ENCODE results near the gene PARP9.
"Not testable (repeated sequence)": the region's sequence is repeated elsewhere in the genome, so short reads cannot be mapped to it uniquely, and the experiment has no call there.

PARP9 gene

DNA sequence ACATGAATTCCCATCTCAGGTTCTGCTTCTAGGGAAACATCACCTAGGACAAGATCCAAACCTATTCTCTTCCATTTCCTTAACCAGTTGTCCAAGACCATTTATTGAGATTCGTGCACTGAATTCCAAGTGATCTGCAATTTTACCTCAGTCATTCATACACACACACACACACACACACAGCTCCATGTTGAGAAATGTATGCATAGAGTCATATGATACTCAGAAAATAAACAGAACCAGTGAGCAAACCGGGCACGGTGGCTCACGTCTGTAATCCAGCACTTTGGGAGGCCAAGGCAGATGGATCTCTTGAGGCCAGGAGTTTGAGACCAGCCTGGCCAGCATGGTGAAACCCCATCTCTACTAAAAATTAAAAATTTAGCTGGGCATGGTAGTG, 43.2 kb downstream of the PARP9 start:
- DNase-seq (ENCODE audit: low read depth), result no peak

DNA sequence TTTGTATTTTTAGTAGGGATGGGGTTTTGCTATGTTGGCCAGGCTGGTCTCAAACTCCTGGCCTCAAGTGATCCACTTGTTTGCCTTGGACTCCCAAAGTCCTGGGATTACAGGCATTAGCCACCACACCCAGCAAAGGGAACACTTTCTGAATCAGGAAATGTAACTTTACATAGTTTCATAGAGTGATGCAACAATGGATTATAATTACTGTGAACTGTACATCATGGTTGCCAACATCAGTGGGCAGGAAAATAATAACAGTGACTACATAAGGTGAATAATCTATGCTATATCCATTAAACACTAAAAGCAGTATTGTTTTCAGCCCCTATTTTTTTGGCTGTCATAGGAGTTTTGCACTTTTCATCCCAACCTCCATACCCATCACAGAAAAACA, 44.4 kb downstream of the PARP9 start:
- no peak for DNase-seq (ENCODE audit: low read depth)

DNA sequence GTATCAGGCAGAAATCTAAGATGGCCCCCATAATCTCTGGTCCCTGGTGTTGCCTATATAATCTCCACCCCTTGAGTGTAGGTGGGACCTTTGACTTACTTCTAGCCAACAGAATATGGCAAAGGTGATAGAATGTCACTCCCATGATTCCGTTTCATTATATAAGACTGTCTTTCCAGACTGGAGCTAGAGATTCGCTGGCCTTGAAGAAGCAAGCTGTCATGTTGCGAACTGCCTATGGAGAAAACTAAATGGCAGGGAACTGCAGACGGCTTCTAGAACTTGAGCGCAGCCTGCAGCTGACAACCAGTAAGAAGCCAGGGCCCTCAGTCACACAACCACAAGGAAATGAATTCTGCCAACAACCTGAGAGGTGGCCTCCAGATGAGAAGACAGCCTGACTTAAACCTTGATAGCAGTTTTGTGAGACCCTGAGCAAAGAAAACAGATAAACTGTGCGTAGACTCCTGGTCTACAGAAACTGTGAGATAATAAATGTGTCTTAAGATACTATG, 47.2 kb downstream of the PARP9 start:
- DNase-seq (ENCODE audit: low read depth), result no peak

DNA sequence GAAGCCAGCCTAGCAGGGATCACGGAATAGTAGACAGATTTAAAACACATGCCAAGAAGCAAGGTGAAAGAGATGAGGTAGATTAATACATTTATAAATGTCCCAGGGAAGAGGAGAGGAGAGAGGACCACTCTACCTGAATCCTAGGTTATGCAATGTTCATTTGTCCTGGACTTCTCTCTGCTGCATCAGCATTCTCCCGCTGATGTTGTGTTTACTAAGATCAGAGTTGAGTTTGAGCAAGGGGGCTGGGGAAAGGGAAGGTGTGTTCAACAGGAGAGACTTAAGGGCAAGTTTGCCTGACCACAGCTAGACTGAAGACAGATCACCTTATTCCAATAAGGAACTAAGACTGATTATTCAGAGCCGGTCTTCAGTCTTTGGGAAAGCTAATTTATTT, 48.2 kb downstream of the PARP9 start:
- DNase-seq (ENCODE audit: low read depth), result no peak

DNA sequence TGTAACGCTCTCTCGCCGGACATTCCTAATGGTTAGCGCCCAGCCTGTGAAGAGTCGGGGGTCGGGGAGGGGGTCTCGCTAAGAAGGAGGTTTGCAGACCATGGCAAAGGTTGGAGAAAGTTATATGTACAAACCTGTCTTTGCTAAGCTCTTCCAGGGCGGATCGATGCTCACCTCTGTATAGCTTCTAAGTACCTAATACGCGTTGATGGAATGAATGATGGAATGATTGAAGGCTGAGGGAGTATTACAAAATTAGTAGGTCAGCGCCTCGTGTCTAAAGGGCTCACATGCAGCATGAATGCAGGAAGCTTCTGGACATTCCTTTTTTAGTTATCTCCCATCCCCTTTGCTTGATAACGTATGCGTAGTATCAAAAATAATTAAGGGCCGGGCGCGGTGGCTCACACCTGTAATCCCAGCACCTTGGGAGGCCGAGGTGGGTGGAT, 49.1 kb downstream of the PARP9 start:
- DNase-seq (ENCODE audit: low read depth), result no peak

DNA sequence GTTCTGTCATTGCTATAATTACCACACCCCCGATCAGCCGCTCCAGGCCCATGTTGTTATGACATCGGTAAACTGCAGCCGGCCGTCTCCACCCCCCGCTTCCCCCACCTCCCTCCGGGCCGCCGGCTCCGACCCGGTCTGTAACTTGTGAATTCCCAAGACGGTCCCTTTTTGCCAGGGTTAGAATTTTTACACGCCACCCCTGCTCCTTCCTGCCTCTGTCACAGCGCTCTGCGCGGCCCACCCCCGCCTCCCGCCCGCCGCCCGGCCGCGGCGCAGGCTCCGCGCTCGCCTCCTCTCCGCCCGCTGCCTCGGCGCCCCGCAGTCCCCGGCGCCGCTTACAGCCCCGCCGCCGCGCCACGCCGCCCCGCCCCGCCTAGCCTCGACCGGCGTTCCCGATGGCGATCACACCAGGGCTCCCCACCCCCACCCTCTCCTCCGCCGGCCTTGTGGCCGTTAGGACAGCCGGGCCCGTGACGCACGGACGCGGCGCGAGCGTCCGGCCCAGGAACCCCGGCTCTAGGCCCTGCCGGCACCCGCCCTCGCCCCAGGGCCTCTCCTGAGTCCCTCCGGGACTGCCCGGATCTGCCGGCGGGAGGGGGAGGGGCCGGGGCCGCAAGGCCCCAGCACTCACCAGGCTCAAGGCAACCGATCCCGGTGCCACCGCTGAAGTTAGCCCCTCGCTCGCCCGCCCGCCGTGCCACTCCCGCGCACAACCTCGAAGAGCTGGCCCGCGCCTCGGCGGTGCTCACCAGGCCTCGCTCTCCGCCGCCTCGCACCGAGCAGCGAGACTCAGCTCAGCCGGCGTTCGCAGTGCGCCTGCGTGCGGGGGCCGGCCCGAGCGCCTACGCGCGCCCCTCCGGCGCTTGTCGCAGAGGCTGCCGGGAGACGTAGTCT, 49.7 kb downstream of the PARP9 start, which contains the start of gene KPNA1:
KPNA1 (minus strand) TSS at position 817 of the 897 bp plus-strand sequence. CDS start 18,374 bp downstream, outside the sequence.
- DNase-seq (ENCODE audit: low read depth), result peak; percentile 90

- DNase-seq (ENCODE audit: low read depth), result no peak
Measured at GRCh38 chr3:122513386-122514122, 50.5 kb downstream of the PARP9 start.

DNA sequence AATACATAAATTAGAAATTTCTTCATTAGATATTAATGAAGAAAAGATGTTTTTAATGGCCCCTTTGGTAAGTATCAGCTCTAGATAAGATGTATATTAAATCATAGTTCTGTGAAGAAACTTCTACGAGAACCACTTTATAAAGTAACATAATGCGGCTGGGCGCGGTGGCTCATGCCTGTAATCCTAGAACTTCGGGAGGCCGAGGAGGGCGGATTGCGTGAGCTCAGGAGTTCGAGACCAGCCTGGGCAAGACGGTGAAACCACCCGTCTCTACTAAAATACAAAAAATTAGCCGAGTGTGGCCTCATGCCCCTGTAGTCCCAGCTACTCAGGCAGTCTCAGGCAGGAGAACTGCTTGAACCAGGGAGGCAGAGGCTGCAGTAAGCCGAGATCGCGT, 51.8 kb downstream of the PARP9 start:
- DNase-seq (ENCODE audit: low read depth), result no peak

DNA sequence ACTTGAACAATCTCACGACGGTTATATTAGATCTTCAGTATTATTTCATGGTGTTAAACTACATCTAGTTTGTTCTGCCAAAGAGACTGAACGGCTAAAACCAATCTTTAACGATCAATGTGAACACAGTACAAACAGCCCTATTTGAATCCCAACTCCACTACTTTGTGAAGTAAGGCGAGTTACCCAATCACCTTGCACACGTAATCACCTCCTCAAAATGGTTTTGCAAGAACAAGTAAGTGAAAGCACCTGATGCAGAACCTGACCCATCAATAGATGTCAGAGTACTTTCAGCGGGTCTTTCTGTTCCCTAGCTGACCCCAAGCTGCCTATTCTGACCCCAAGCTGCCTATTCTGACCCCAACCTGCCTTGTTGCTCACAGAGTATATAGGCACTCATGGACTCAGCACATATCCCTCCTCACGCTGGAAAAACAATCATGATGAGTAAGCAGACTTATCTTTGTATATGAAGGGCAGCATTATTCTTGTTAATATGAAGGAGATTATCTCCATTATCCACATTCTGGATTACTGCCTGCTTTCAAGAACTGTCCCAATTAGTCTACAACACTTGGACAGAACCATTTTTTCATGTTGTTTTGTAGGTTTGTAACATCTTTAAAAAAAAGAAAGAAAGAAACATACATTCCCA, 53.1 kb downstream of the PARP9 start:
- no peak for DNase-seq (ENCODE audit: low read depth)

GRCh38 chr3:122508944-122509343, 55.2 kb downstream of the PARP9 start:
- not testable (repeated sequence) for DNase-seq (ENCODE audit: low read depth)

DNA sequence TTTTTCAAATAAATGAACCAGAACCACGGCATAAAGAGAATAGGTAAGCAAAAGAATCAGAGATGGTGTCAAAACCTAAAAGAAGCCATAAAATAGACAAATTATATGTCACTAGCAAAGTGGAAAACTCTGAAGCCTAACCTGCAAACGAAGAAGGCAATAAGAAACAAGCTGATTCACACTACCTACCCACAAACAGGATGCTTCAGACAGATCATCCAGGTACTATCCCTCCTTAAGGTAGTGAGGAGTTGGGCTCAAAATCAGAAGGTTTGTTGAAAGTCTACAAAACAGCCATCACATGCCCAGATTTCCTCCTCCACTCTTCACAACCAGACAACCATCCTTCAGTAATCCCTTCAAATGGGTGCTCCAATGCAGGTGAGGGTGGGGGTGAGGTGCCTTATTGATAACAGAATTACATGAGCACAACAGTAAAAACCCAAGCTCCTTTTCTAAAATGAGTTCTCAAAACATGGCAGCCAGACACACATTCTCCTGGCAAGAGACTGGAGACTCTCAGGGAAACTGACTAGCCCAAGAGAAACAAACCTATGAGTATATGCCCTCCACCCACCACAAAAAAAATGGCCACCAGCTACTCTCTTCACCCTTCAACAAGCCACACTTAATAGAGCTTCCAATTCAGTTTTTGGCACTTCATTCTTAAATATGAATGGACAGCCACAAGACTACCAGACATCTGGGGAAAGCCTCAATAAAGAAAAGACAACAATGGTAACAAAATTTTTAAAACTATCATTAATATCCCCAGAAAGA, 55.8 kb downstream of the PARP9 start:
- DNase-seq (ENCODE audit: low read depth), result no peak

DNA sequence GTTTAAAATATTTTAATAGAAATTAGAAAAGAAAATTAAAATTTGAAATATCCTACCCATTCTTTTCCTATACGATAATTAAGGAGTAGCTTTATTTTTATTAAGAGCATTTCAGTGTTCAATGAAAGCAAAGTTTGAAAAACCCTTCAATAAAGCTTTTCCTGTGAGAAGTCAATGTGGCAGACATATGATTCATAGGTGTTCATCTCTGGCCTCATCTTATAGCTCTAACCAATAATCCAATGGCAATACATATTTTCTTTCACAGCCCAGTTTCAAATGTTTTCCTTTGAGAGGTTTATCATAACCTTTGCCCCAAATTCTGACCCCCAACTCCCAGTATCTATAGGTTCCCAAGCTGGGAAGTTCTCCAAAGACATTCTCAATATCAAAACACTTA, 57.6 kb downstream of the PARP9 start:
- DNase-seq (ENCODE audit: low read depth), result no peak

DNA sequence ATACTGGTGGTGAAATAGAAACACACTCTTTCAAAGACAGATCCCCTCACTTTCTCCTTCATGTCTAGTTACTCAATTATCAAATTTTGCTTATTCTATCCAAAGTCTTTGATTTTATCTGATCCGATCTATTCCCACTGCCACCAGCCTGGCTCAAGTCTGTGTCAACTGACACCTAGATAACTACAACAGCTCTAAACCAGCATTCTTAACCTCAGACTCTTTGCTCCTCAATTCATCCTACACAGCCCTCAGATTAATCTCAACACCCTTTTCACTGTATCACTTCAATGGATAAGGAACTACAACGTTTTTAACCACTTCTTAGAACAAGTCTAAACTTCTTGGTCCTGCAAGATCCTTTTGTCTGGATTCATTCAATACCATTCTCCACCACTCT, 58.4 kb downstream of the PARP9 start:
- no peak for DNase-seq (ENCODE audit: low read depth)

- no peak for DNase-seq (ENCODE audit: low read depth)
Measured at GRCh38 chr3:122502941-122503340, 61.2 kb downstream of the PARP9 start.

- DNase-seq (ENCODE audit: low read depth), result no peak
Measured at GRCh38 chr3:122502139-122502538, 62.0 kb downstream of the PARP9 start.

DNA sequence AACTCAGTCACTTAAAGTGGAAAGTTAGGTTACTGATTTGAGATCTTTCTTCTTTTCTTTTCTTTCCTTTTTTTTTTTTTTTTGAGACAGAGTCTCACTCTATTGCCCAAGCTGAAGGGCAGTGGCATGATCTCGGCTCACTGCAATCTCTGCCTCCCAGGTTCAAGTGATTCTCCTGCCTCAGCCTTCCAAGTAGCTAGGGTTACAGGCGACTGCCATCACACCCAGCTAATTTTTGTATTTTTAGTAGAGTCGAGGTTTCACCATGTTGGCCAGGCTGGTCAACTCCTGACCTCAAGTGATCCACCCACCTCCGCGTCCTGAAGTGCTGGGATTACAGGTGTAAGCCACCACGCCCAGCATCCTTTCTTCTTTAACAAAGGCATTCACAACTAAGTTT, 63.1 kb downstream of the PARP9 start:
- not testable (repeated sequence) for DNase-seq (ENCODE audit: low read depth)

GRCh38 chr3:122498152-122498551, 65.9 kb downstream of the PARP9 start:
- no peak for DNase-seq (ENCODE audit: low read depth)

DNA sequence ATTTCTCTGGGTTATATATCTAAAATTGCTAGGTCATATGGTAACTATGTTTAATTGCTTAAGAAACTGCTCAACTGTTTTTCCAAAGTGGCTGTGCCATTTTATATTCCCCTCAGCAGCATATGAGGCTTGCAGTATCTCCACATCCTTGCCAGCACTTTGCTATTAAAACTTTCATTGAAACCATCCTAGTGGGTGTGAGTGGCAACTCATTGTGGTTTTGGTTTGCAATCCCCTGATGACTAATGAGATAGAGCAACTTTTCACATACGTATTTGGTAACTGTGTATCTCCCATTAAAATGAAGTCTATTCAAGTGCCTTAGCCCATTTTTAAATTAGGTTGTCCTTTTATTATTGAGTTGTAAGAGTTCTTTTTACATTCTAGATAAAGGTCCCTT, 66.7 kb downstream of the PARP9 start:
- peak; percentile 9 for DNase-seq (ENCODE audit: low read depth)

DNA sequence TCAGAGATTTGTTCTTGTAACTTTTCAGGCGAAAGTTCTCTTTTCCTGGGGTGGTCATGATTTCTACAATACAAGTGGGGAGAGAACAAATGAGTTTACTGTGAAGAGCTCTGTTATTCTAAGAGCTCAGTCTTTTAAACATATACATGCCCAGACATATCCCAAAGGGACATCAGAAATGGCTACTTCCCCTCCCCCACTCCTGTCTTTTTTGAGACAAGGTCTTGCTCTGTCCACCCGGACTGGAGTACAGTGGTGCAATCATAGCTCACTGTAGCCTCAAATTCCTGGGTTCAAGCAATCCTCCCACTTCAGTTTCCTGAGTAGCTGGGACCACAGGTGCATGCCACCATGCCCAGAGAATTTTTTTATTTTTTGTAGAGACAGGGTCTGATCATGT, 67.6 kb downstream of the PARP9 start:
- no peak for DNase-seq (ENCODE audit: low read depth)

DNA sequence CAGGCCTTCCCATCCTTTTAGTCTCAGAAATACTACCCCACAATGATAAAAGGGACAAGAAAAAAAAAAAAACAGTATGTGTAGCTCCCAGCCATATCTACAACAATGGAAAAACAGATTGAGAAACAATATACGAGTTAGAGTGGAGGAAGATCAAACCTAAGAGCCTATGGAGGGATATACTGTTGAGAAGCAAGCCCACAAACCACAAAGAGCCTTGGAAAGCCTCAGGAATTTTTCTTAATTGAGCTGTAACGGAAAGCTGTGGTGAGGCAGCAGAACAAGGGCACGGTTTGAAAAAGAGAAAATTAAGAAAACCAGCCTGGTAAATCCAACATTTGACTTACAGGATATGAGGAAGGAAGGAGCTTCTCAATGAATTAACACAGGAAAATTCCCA, 70.8 kb downstream of the PARP9 start:
- DNase-seq (ENCODE audit: low read depth), result no peak

DNA sequence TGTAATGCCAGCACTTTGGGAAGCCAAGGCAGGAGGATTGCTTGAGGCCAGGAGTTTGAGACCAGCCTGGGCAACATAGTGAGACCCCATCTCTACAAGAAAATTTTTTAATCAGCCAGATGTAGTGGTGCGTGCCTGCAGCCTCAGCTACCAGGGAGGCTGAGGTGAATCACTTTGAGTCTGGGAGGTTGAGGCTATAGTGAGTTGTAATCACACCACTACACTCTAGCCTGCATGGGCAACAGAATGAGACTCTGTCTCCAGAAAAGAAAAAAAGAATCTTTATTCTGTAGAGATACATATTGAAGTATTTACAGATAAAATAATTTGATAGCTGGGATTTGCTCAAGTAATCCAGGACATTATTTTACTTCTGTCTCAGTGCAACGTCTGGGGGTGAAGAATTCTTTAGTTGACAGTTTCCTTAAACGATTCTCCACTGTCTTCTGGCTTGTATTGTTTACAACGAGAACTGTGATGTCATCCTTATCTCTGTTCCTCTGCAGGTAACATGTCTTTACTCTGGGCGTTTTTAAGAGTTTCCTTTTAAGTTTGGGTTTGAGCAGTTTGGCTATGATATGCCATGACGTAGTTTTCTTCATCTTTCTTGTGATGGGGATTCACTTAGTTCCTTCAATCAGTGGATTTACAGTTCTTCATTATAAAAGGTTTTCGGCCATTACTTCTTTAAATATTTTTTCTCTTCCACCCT, 75.7 kb downstream of the PARP9 start:
- DNase-seq (ENCODE audit: low read depth), result no peak

Data from activated T-cell treated with anti-CD3 and anti-CD28 coated beads for 48 hours (primary cell).